Stomach (tissue), 4 donors: ENCODE measurements around the gene KCNT1.

Experiments used
- CTCF ChIP-seq, 7 experiments: fragments of 450-650 bp in 4 of 7; fragments of 200-600 bp in 3 of 7; sonication (generic) in 3 of 7; IDR thresholded peaks; one replicate each; pipeline ENCODE4 v1.5.1; 2016 to 2019; ENCODE audit warnings: antibody characterized with exemption in 7 of 7, control low read depth in 2 of 7, mild to moderate bottlenecking in 1 of 7
- EP300 ChIP-seq: sonication (generic); formaldehyde crosslinking; IDR thresholded peaks from one replicate; pipeline ENCODE4 v1.6.1; 2017; ENCODE audit warnings: antibody characterized with exemption
- POLR2AphosphoS5 ChIP-seq, 3 donors: sonication (generic); formaldehyde crosslinking; IDR thresholded peaks; one replicate each; pipeline ENCODE4 v1.6.1; 2016; ENCODE audit warnings: antibody characterized with exemption in 3 of 3

GRCh38 chr9:135815830-135816650 lies 114.1 kb downstream of the KCNT1 start:
- TF ChIP-seq CTCF (IDR thresholded peaks at IDR 0.05), result no peak
- no peak for TF ChIP-seq EP300
- no peak for TF ChIP-seq POLR2AphosphoS5 (IDR thresholded peaks at IDR 0.05)
